H9 (cell line): ENCODE measurements around the gene ZFP36L1. TPM values are rescaled to one million over a fixed set of nuclear protein-coding genes. Genes with fewer than 3 reads are reported as not detected.

Source experiments
- DNase-seq: peaks from one replicate; pipeline ENCODE4 v3.0.0-alpha.2; 2017
- H2AFZ ChIP-seq: one replicate; pipeline ENCODE4 v1.6.1; 2013; ENCODE audit warnings: mild to moderate bottlenecking, low read length, control low read depth, moderate library complexity
- H2AK5ac ChIP-seq: 2 replicates; pipeline ENCODE4 v1.6.1; 2013; ENCODE audit warnings: low read length, control low read depth, mixed read lengths; ENCODE audit not compliant: insufficient read length
- H2BK120ac ChIP-seq: one replicate; pipeline ENCODE4 v1.6.1; 2013; ENCODE audit warnings: low read depth, mild to moderate bottlenecking, low read length, control low read depth, inconsistent platforms; ENCODE audit not compliant: poor library complexity, severe bottlenecking
- H2BK12ac ChIP-seq: 2 replicates; pipeline ENCODE4 v1.6.1; 2013; ENCODE audit warnings: low read length, control low read depth, mixed read lengths, low read depth; ENCODE audit not compliant: insufficient read length
- H2BK15ac ChIP-seq: 2 replicates; pipeline ENCODE4 v1.6.1; 2013; ENCODE audit warnings: low read depth, low read length, control low read depth
- H2BK20ac ChIP-seq: one replicate; pipeline ENCODE4 v1.6.1; 2013; ENCODE audit warnings: low read depth, mild to moderate bottlenecking, low read length, control low read depth, inconsistent platforms; ENCODE audit not compliant: poor library complexity, severe bottlenecking
- H2BK5ac ChIP-seq: 2 replicates; pipeline ENCODE4 v1.6.1; 2013; ENCODE audit warnings: low read length, control low read depth, mixed read lengths; ENCODE audit not compliant: insufficient read length
- H3K14ac ChIP-seq: 2 replicates; pipeline ENCODE4 v1.6.1; 2013; ENCODE audit warnings: low read length, control low read depth; ENCODE audit not compliant: insufficient read depth
- H3K18ac ChIP-seq: 2 replicates; pipeline ENCODE4 v1.6.1; 2013; ENCODE audit warnings: low read depth, mild to moderate bottlenecking, mixed read lengths, low read length, control low read depth; ENCODE audit not compliant: insufficient read length
- H3K23ac ChIP-seq: 2 replicates; pipeline ENCODE4 v1.6.1; 2013; ENCODE audit warnings: low read length, control low read depth, mixed read lengths, low read depth; ENCODE audit not compliant: insufficient read length
- H3K23me2 ChIP-seq: 2 replicates; pipeline ENCODE4 v1.6.1; 2013; ENCODE audit warnings: low read depth, mild to moderate bottlenecking, mixed read lengths, low read length, control low read depth; ENCODE audit not compliant: insufficient read length, poor library complexity, severe bottlenecking
- H3K27ac ChIP-seq: 2 replicates; pipeline ENCODE4 v1.5.1; 2013; ENCODE audit warnings: low read length, control low read depth, mixed read lengths, low read depth; ENCODE audit not compliant: insufficient read length
- H3K27me3 ChIP-seq: 2 replicates; pipeline ENCODE4 v1.6.1; 2013; ENCODE audit warnings: low read length, control low read depth, inconsistent platforms; ENCODE audit not compliant: insufficient read depth
- H3K4ac ChIP-seq: 2 replicates; pipeline ENCODE4 v1.6.1; 2013; ENCODE audit warnings: low read depth, mild to moderate bottlenecking, control low read depth, inconsistent platforms, low read length, moderate library complexity
- H3K4me1 ChIP-seq: 2 replicates; pipeline ENCODE4 v1.6.1; 2013; ENCODE audit warnings: low read length, control low read depth, inconsistent platforms; ENCODE audit not compliant: insufficient read depth
- H3K4me2 ChIP-seq: 2 replicates; pipeline ENCODE4 v1.6.1; 2013; ENCODE audit warnings: low read length, control low read depth, mixed read lengths; ENCODE audit not compliant: insufficient read length, insufficient read depth
- H3K56ac ChIP-seq: 2 replicates; pipeline ENCODE4 v1.6.1; 2013; ENCODE audit warnings: low read depth, mild to moderate bottlenecking, mixed read lengths, low read length, control low read depth; ENCODE audit not compliant: insufficient read length
- H3K79me1 ChIP-seq: 2 replicates; pipeline ENCODE4 v1.6.1; 2013; ENCODE audit warnings: low read depth, mild to moderate bottlenecking, moderate library complexity, low read length, control low read depth, inconsistent platforms; ENCODE audit not compliant: insufficient read depth, poor library complexity, severe bottlenecking
- H3K79me2 ChIP-seq: 2 replicates; pipeline ENCODE4 v1.6.1; 2013; ENCODE audit warnings: low read length, control low read depth, inconsistent platforms; ENCODE audit not compliant: insufficient read depth
- H3K9ac ChIP-seq: 2 replicates; pipeline ENCODE4 v1.6.1; 2013; ENCODE audit warnings: low read length, control low read depth, mixed read lengths; ENCODE audit not compliant: insufficient read length; ENCODE audit errors: extremely low read depth
- H3K9me3 ChIP-seq: one replicate; pipeline ENCODE4 v1.6.1; 2013; ENCODE audit warnings: low read depth, low read length, inconsistent platforms; ENCODE audit not compliant: control insufficient read depth
- H3T11ph ChIP-seq: one replicate; pipeline ENCODE4 v1.6.1; 2013; ENCODE audit warnings: mild to moderate bottlenecking, low read length, control low read depth, inconsistent platforms
- H4K20me1 ChIP-seq: one replicate; pipeline ENCODE4 v1.6.1; 2013; ENCODE audit not compliant: control insufficient read depth, insufficient read length, insufficient read depth
- H4K5ac ChIP-seq: 2 replicates; pipeline ENCODE4 v1.6.1; 2013; ENCODE audit warnings: low read depth, mild to moderate bottlenecking, mixed read lengths, low read length, control low read depth; ENCODE audit not compliant: insufficient read length
- H4K8ac ChIP-seq: replicated peaks from 2 replicates; pipeline ENCODE4 v1.6.1; 2013; ENCODE audit warnings: low read length, control low read depth, mixed read lengths, low read depth; ENCODE audit not compliant: insufficient read length
- H4K91ac ChIP-seq: 2 replicates; pipeline ENCODE4 v1.6.1; 2013; ENCODE audit warnings: low read depth, mild to moderate bottlenecking, moderate library complexity, mixed read lengths, low read length, control low read depth; ENCODE audit not compliant: insufficient read length
- H3K27ac Mint-ChIP-seq, 3 experiments: 2 replicates in 2 of 3; 3 replicates in 1 of 3; pipeline ENCODE4 v1.8.0; 2020 to 2021; ENCODE audit warnings: mixed read lengths in 3 of 3, mild to moderate bottlenecking in 1 of 3, moderate library complexity in 1 of 3
- H3K27me3 Mint-ChIP-seq: 2 replicates; pipeline ENCODE4 v1.8.0; 2021; ENCODE audit warnings: low read depth, mild to moderate bottlenecking, moderate library complexity, mixed read lengths
- H3K36me3 Mint-ChIP-seq, 3 experiments: 2 replicates in 2 of 3; 3 replicates in 1 of 3; pipeline ENCODE4 v1.8.0; 2020 to 2021; ENCODE audit warnings: low read depth in 3 of 3, mixed read lengths in 3 of 3; ENCODE audit not compliant: insufficient read depth in 1 of 3
- H3K4me1 Mint-ChIP-seq, 2 experiments: 2 replicates each; pipeline ENCODE4 v1.8.0; 2020; ENCODE audit warnings: mixed read lengths in 2 of 2
- H3K4me3 Mint-ChIP-seq, 2 experiments: 2 replicates in 1 of 2; 3 replicates in 1 of 2; pipeline ENCODE4 v1.8.0; 2020 to 2021; ENCODE audit warnings: mild to moderate bottlenecking in 2 of 2, mixed read lengths in 2 of 2, moderate library complexity in 1 of 2
- H3K9me3 Mint-ChIP-seq, 2 experiments: 2 replicates in 1 of 2; 3 replicates in 1 of 2; pipeline ENCODE4 v1.8.0; 2020; ENCODE audit warnings: mild to moderate bottlenecking in 2 of 2, mixed read lengths in 2 of 2, moderate library complexity in 1 of 2
- CTCF ChIP-seq: fragments of 200-600 bp; sonication (generic); conservative IDR thresholded peaks from 3 replicates; pipeline ENCODE4 v1.8.0; 2021; ENCODE audit warnings: antibody characterized with exemption, mild to moderate bottlenecking
- total RNA-seq: library from RNA; stranded (reverse); gene quantifications from 2 replicates; pipeline ENCODE4 v1.2.1, GENCODE V29; 2021

The ZFP36L1 gene
- total RNA-seq, 1 experiment from 2014 or later = 109 TPM

- Histone ChIP-seq H3K9ac (no peak overlapping the region), H3K9me3 (no peaks in the 10 kb centered on the region), H4K91ac (no peak overlapping the region), H2BK12ac (no peak overlapping the region), H4K8ac (no peak overlapping the region), H2BK5ac (no peak overlapping the region), H4K5ac (no peak overlapping the region), H3K27me3 (no peaks in the 10 kb centered on the region), H3K4me1 (peaks cover 3% of the 10 kb centered on the region; the same call in 1 of the 2 replicates), H3K23me2 (peaks cover 13% of the 10 kb centered on the region), H3K56ac (no peak overlapping the region), H3K18ac (no peak overlapping the region), H3K14ac (no peak overlapping the region), H3K4me2 (no peak overlapping the region), H3K79me2 (peaks cover 3% of the 10 kb centered on the region; the same call in 1 of the 2 replicates), H3K23ac (no peak overlapping the region), H3T11ph (no peak overlapping the region), H3K4ac (no peak overlapping the region), H2AK5ac (no peak overlapping the region), H2AFZ (no peak overlapping the region), H2BK20ac (no peak overlapping the region), H3K79me1 (no peaks in the 10 kb centered on the region), H2BK15ac (no peak overlapping the region), H4K20me1 (no peaks in the 10 kb centered on the region), H2BK120ac (no peak overlapping the region), H3K27ac (no peak overlapping the region)
- Mint-ChIP-seq H3K27ac (peak overlapping the region in 1 of 3 experiments; percentile 100; a peak in 3 of 7 replicates), H3K36me3 (peaks cover 15 to 31% (median 25%) of the 10 kb centered on the region in 3 experiments), H3K4me3 (no peak overlapping the region), H3K9me3 (peaks cover 34 to 38% of the 10 kb centered on the region in 2 experiments), H3K27me3 (no peaks in the 10 kb centered on the region; the same call in 1 of the 2 replicates), H3K4me1 (peaks cover 40 to 42% of the 10 kb centered on the region in 2 experiments)
- no peak for TF ChIP-seq CTCF
- DNase-seq = no peak
Observed at GRCh38 chr14:68798621-68799020, 5.8 kb upstream of the ZFP36L1 start.
